PC-3 (cell line): ENCODE measurements around the gene DHX58. TPM values are rescaled to one million over a fixed set of nuclear protein-coding genes. Genes with fewer than 3 reads are reported as not detected.

ENCODE experiments used
- ATAC-seq: fragments of 200-7000 bp; cut with Tn5 transposase; 2 replicates; pipeline ENCODE4 v1.9.1; 2020; ENCODE audit warnings: mild to moderate bottlenecking, moderate library complexity
- BruUV-seq: library from RNA; stranded (reverse); fragments of 400-500 nt; replicated peaks from 2 replicates; lab custom pipeline; 2021; lab: Mats Ljungman, UMichigan
- CTCF ChIA-PET: fragments of 300-600 bp; sonication (Branson Sonifier 250); formaldehyde crosslinking; loops from one replicate; lab custom pipeline; 2022; ENCODE audit warnings: antibody characterized with exemption; lab: Charles Lee
- POLR2A ChIA-PET: fragments of 300-600 bp; sonication (Branson Sonifier 250); formaldehyde crosslinking; loops from one replicate; lab custom pipeline; 2022; ENCODE audit warnings: antibody characterized with exemption; ENCODE audit not compliant: unreplicated experiment; lab: Charles Lee
- DNase-seq: peaks from one replicate; pipeline ENCODE4 v3.0.0-alpha.2; 2015
- H2AFZ ChIP-seq: fragments of 300-600 bp; sonication (generic); 2 replicates; pipeline ENCODE4 v1.6.0; 2016; ENCODE audit warnings: antibody characterized with exemption, low read length
- H3F3A ChIP-seq: fragments of 300-600 bp; sonication (generic); one replicate; pipeline ENCODE4 v1.6.0; 2017; ENCODE audit warnings: antibody characterized with exemption, low read length, control low read depth, mild to moderate bottlenecking; ENCODE audit not compliant: unreplicated experiment
- H3K27ac ChIP-seq: fragments of 300-600 bp; sonication (generic); 2 replicates; pipeline ENCODE4 v1.5.1; 2016; ENCODE audit warnings: mild to moderate bottlenecking, low read length
- H3K27me3 ChIP-seq: fragments of 300-600 bp; sonication (generic); 2 replicates; pipeline ENCODE4 v1.6.1; 2016; ENCODE audit warnings: low read length, mixed read lengths
- H3K36me3 ChIP-seq: fragments of 300-600 bp; sonication (generic); 2 replicates; pipeline ENCODE4 v1.6.1; 2016; ENCODE audit warnings: low read depth, mixed run types, low read length, mixed read lengths
- H3K4me1 ChIP-seq: fragments of 300-600 bp; sonication (generic); 2 replicates; pipeline ENCODE4 v1.5.1; 2016; ENCODE audit warnings: low read length; ENCODE audit not compliant: insufficient read depth
- H3K4me2 ChIP-seq: fragments of 300-600 bp; sonication (generic); 2 replicates; pipeline ENCODE4 v1.6.0; 2016; ENCODE audit warnings: low read length
- H3K4me3 ChIP-seq: fragments of 300-600 bp; sonication (generic); 2 replicates; pipeline ENCODE4 v1.5.1; 2016; ENCODE audit warnings: mild to moderate bottlenecking, low read length, mixed read lengths
- H3K79me2 ChIP-seq: fragments of 300-600 bp; sonication (generic); 2 replicates; pipeline ENCODE4 v1.6.1; 2017; ENCODE audit warnings: low read length, mixed read lengths
- H3K9ac ChIP-seq: fragments of 300-600 bp; sonication (generic); 2 replicates; pipeline ENCODE4 v1.6.0; 2016; ENCODE audit warnings: mild to moderate bottlenecking, low read length
- H3K9me2 ChIP-seq: fragments of 300-600 bp; sonication (generic); replicated peaks from 2 replicates; pipeline ENCODE4 v1.6.1; 2016; ENCODE audit warnings: mixed run types, low read length, mixed read lengths
- H3K9me3 ChIP-seq: fragments of 300-600 bp; sonication (generic); 2 replicates; pipeline ENCODE4 v1.6.1; 2016; ENCODE audit warnings: low read length, mixed read lengths
- H4K20me1 ChIP-seq: fragments of 300-600 bp; sonication (generic); 2 replicates; pipeline ENCODE4 v1.6.1; 2016; ENCODE audit warnings: low read length, mixed read lengths
- EZH2 ChIP-seq: fragments of 300-600 bp; sonication (generic); IDR thresholded peaks from one replicate; pipeline ENCODE4 v1.6.1; 2017; ENCODE audit warnings: antibody characterized with exemption, mild to moderate bottlenecking, low read length; ENCODE audit not compliant: unreplicated experiment
- EZH2phosphoT487 ChIP-seq: fragments of 300-600 bp; sonication (generic); IDR thresholded peaks from 2 replicates; pipeline ENCODE4 v1.6.1; 2018; ENCODE audit warnings: mild to moderate bottlenecking, antibody characterized with exemption, low read length, borderline replicate concordance
- intact Hi-C: fragments of 100-400 bp; cut with micrococcal nuclease; formaldehyde crosslinking; loops from 2 replicates; pipeline ENCODE4 v1.9.0; 2023
- total RNA-seq: library from RNA; depleted of rRNA; stranded (reverse); fragments of >200 nt; gene quantifications from 2 replicates; pipeline ENCODE4 v1.2.3, GENCODE V29; 2014
- TF ChIP-seq, protein P1 (sequence below): fragments of 300-600 bp; sonication (generic); conservative IDR thresholded peaks from 2 replicates; pipeline ENCODE4 v1.5.1; 2017; ENCODE audit warnings: antibody characterized with exemption, low read depth, mild to moderate bottlenecking, low read length

The DHX58 gene
- total RNA-seq, 1 experiment from 2014 or later: not detected

DNA sequence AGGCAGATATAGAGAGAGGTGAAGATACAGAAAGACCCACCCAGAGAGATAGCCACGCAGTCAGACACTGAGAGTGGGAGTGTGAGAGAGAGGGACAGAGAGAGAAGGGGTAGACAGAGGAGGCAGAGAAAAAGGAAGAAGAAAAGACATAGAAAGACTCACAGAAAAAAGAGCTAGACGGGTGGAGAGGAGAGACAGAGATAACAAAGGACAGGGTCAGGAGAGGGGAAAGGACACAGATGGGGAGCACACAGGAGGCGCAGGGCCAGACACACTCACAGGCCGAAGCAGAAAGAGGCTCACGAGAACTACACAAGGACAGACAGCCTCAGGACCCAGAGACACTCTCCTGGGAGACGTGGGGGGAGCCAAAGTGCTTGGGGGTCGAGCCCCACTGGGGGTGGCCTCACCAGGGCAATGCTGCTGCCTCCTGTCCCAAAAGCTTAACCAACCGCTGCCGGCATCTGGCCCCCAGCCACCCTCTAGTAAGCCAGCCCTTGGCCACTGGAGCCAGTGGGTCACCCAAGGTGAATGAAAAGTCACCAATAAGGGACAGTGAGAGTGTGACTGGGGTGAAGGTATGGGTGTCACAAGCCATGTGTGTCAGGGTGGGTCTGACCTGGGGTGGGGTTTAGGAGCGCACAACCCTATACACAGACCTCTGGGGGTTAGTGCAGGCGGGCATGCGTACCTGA, 18.0 kb downstream of the DHX58 start:
- Histone ChIP-seq H3K9ac (no peak overlapping the region), H3K4me1 (no peaks in the 10 kb centered on the region), H3K36me3 (no peaks in the 10 kb centered on the region), H3K4me2 (no peak overlapping the region), H3K9me3 (no peaks in the 10 kb centered on the region), H3K79me2 (no peaks in the 10 kb centered on the region), H3K27me3 (no peaks in the 10 kb centered on the region), H3K9me2 (no peaks in the 10 kb centered on the region), H3K27ac (no peak overlapping the region), H3F3A (no peaks in the 10 kb centered on the region), H4K20me1 (no peaks in the 10 kb centered on the region), H3K4me3 (no peak overlapping the region), H2AFZ (no peak overlapping the region)
- ChIA-PET CTCF (no interaction called here), POLR2A (no interaction called here)
- no TSS peak for BruUV-seq
- TF ChIP-seq, protein P1, sequence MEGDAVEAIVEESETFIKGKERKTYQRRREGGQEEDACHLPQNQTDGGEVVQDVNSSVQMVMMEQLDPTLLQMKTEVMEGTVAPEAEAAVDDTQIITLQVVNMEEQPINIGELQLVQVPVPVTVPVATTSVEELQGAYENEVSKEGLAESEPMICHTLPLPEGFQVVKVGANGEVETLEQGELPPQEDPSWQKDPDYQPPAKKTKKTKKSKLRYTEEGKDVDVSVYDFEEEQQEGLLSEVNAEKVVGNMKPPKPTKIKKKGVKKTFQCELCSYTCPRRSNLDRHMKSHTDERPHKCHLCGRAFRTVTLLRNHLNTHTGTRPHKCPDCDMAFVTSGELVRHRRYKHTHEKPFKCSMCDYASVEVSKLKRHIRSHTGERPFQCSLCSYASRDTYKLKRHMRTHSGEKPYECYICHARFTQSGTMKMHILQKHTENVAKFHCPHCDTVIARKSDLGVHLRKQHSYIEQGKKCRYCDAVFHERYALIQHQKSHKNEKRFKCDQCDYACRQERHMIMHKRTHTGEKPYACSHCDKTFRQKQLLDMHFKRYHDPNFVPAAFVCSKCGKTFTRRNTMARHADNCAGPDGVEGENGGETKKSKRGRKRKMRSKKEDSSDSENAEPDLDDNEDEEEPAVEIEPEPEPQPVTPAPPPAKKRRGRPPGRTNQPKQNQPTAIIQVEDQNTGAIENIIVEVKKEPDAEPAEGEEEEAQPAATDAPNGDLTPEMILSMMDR: no peak
- TF ChIP-seq EZH2 (no peak), EZH2phosphoT487 (no peak)
- ATAC-seq: no peak
- intact Hi-C loops: no loop called here
- DNase-seq: no peak

DNA sequence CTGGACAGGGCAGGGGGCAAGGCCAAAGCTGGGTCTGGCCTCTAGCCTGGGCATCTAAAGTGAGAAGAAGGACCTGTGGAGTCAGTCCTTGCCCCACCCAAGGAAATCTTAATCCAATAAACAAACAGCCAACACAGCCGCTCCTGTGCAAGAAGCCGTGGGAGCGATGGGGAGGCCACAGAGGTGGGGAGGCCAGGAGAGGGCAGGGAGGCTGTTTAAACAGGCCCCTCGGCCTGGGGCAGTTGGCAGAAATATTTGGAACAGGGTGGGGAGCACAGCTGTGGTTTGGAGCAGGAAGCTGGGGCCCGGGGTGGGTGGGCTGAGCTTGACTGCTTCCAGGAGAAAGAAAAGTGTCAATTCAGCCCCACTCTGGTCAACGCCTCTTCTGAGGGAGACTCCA, 19.6 kb downstream of the DHX58 start:
- H3K36me3 ChIP-seq: no peaks in the 10 kb centered on the region
- ChIA-PET CTCF (no interaction called here), POLR2A (no interaction called here)
- H3K27me3 ChIP-seq: no peaks in the 10 kb centered on the region
- H3K9ac ChIP-seq: no peak overlapping the region
- no peak overlapping the region for H3K4me2 ChIP-seq
- no TSS peak for BruUV-seq
- no peaks in the 10 kb centered on the region for H3F3A ChIP-seq
- H2AFZ ChIP-seq: no peak overlapping the region
- TF ChIP-seq, protein P1: no peak
- TF ChIP-seq EZH2phosphoT487 (no peak), EZH2 (no peak)
- no peak overlapping the region for H3K27ac ChIP-seq
- no peaks in the 10 kb centered on the region for H3K9me3 ChIP-seq
- ATAC-seq (no peak), DNase-seq (no peak)
- no peaks in the 10 kb centered on the region for H3K79me2 ChIP-seq
- intact Hi-C loops: no loop called here
- no peak overlapping the region for H3K4me3 ChIP-seq
- H3K4me1 ChIP-seq: no peaks in the 10 kb centered on the region
- no peaks in the 10 kb centered on the region for H3K9me2 ChIP-seq
- H4K20me1 ChIP-seq: no peaks in the 10 kb centered on the region

DNA sequence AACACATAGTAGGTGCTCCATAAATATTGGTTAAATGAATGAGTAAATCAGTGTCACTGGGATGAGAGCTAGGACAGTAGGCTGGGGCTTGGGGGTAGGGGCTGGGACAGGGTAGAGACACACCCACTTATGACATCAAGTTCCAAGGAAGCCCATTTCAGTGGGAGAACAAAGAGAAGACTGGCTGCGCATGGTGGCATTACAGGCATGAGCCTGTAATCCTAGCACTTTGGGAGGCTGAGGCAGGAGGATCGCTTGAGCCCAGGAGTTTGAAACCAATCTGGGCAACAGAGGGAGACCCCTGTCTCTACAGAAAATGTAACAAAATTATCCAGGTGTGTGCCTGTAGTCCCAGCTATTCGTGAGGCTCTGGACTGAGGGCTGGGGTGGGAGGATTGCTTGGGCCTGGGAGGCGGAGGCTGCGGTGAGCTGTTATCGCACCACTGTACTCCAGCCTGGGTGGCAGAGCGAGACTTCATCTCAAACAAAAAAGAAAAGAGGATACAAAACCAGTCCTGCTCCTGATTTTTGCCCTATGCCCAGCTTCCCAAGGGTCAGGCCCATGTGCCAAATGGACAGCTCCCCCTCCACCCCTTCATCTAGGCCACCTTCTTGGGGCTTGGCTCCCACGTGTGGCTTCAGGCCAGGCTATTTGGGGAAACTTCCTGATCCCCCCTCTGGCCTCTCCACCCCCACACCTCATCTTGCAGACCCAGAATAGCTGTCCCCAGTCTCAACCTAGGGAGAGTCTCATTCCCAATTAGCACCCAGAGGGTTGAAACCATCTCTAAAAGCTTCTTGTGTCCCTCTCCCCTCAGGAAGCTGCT, 21.3 kb downstream of the DHX58 start:
- no peak overlapping the region for H3K27ac ChIP-seq
- H3K9me2 ChIP-seq: no peaks in the 10 kb centered on the region

More for the DNA sequence above, 21.3 kb downstream of the DHX58 start:
- no peaks in the 10 kb centered on the region for H3F3A ChIP-seq
- H3K27me3 ChIP-seq: no peaks in the 10 kb centered on the region
- H3K4me3 ChIP-seq: no peak overlapping the region
- no peaks in the 10 kb centered on the region for H3K4me1 ChIP-seq
- DNase-seq: no peak
- CTCF ChIA-PET: no interaction called here
- no peaks in the 10 kb centered on the region for H3K79me2 ChIP-seq
- no peak overlapping the region for H3K4me2 ChIP-seq
- no peak for ATAC-seq
- TF ChIP-seq EZH2phosphoT487 (no peak), EZH2 (no peak)
- TF ChIP-seq, protein P1: no peak
- H3K9me3 ChIP-seq: no peaks in the 10 kb centered on the region
- no peak overlapping the region for H3K9ac ChIP-seq
- no peaks in the 10 kb centered on the region for H3K36me3 ChIP-seq
- H4K20me1 ChIP-seq: no peaks in the 10 kb centered on the region
- no peak overlapping the region for H2AFZ ChIP-seq
- POLR2A ChIA-PET: no interaction called here
- BruUV-seq: no TSS peak
- intact Hi-C loops: no loop called here
